ELR (cell line): Measurements from ENCODE around the gene PUSL1.

Source experiments
- DNase-seq: peaks from one replicate; pipeline ENCODE4 v3.0.0-alpha.2; 2015; ENCODE audit warnings: low read depth

Gene PUSL1

GRCh38 chr1:1295154-1295923 is 13.1 kb upstream of the PUSL1 start:
- no peak for DNase-seq

GRCh38 chr1:1296070-1297061 is 12.0 kb upstream of the PUSL1 start:
- no peak for DNase-seq

- no peak for DNase-seq
These were observed 10.5 kb upstream of the PUSL1 start for GRCh38 chr1:1297802-1298424.

GRCh38 chr1:1298861-1299685 is 9.3 kb upstream of the PUSL1 start:
- DNase-seq = no peak

- DNase-seq = peak; percentile 28
These were observed 8.6 kb upstream of the PUSL1 start for GRCh38 chr1:1299686-1300351.

GRCh38 chr1:1300352-1300739 is 8.1 kb upstream of the PUSL1 start:
- no peak for DNase-seq

GRCh38 chr1:1302006-1302430 is 6.4 kb upstream of the PUSL1 start:
- DNase-seq = no peak

- no peak for DNase-seq
These were observed 5.4 kb upstream of the PUSL1 start for GRCh38 chr1:1302951-1303509.

- DNase-seq = no peak
These were observed 4.7 kb upstream of the PUSL1 start for GRCh38 chr1:1303736-1304135.

GRCh38 chr1:1304331-1305299 is 3.8 kb upstream of the PUSL1 start:
- DNase-seq = peak; percentile 84

- DNase-seq = peak; percentile 86
These were observed 2.9 kb upstream of the PUSL1 start for GRCh38 chr1:1305300-1306069.

GRCh38 chr1:1306070-1306660 is 2.2 kb upstream of the PUSL1 start:
- peak; percentile 59 for DNase-seq

- no peak for DNase-seq
These were observed 1.6 kb upstream of the PUSL1 start for GRCh38 chr1:1306661-1307260.

GRCh38 chr1:1307261-1307922 is 1.0 kb upstream of the PUSL1 start:
- peak; percentile 47 for DNase-seq

GRCh38 chr1:1308756-1309250 is 406 bp downstream of the PUSL1 start:
- no peak for DNase-seq

- DNase-seq = peak; percentile 40
These were observed 1.1 kb downstream of the PUSL1 start for GRCh38 chr1:1309251-1310108.
